Muscle of back (tissue), 11 donors: Measurements from ENCODE around the gene HSPBAP1. TPM values are rescaled to one million over a fixed set of nuclear protein-coding genes. Genes with fewer than 3 reads are reported as not detected.
"Not testable (repeated sequence)": the region's sequence is repeated elsewhere in the genome, so short reads cannot be mapped to it uniquely, and the experiment has no call there.

Source experiments
- DNase-seq, 3 donors: peaks; one replicate each; pipeline versions ENCODE4 v3.0.0 to v3.0.0-alpha.2; 2013
- polyA plus RNA-seq, 10 donors: library from polyadenylated mRNA; unstranded; fragments of 120-200 nt; gene quantifications; one replicate each; pipeline ENCODE4 v1.2.1, GENCODE V29; 2013; ENCODE audit not compliant: insufficient read length in 10 of 10

The HSPBAP1 gene
- polyA plus RNA-seq, 10 donors = 4.2 to 9.5 (median 6.5) TPM

- no peak for DNase-seq
These were observed 50.0 kb downstream of the HSPBAP1 start for GRCh38 chr3:122743581-122744120.

GRCh38 chr3:122742234-122742633 lies 51.4 kb downstream of the HSPBAP1 start:
- DNase-seq = no peak

- no peak for DNase-seq
These were observed 54.5 kb downstream of the HSPBAP1 start for GRCh38 chr3:122739172-122739571.

GRCh38 chr3:122732682-122733525 lies 60.7 kb downstream of the HSPBAP1 start:
- not testable (repeated sequence) for DNase-seq

GRCh38 chr3:122730240-122730639 lies 63.4 kb downstream of the HSPBAP1 start:
- no peak for DNase-seq

GRCh38 chr3:122728756-122729514 lies 64.7 kb downstream of the HSPBAP1 start:
- DNase-seq = no peak

GRCh38 chr3:122728186-122728585 lies 65.4 kb downstream of the HSPBAP1 start:
- DNase-seq = no peak

- no peak for DNase-seq
These were observed 65.9 kb downstream of the HSPBAP1 start for GRCh38 chr3:122727766-122728165.

- no peak for DNase-seq
These were observed 66.3 kb downstream of the HSPBAP1 start for GRCh38 chr3:122727294-122727693.

- DNase-seq = no peak
These were observed 68.5 kb downstream of the HSPBAP1 start for GRCh38 chr3:122725106-122725505.

- no peak for DNase-seq
These were observed 74.2 kb downstream of the HSPBAP1 start for GRCh38 chr3:122719273-122719921.

- DNase-seq = no peak
These were observed 77.0 kb downstream of the HSPBAP1 start for GRCh38 chr3:122716667-122717066.

GRCh38 chr3:122714273-122714672 lies 79.4 kb downstream of the HSPBAP1 start:
- DNase-seq = no peak

GRCh38 chr3:122710616-122711251 lies 82.9 kb downstream of the HSPBAP1 start:
- not testable (repeated sequence) for DNase-seq

- DNase-seq = no peak
These were observed 88.3 kb downstream of the HSPBAP1 start for GRCh38 chr3:122705379-122705778.

GRCh38 chr3:122700193-122700592 lies 93.4 kb downstream of the HSPBAP1 start:
- DNase-seq = no peak

- no peak for DNase-seq
These were observed 95.5 kb downstream of the HSPBAP1 start for GRCh38 chr3:122697952-122698620.

GRCh38 chr3:122695927-122696561 lies 97.6 kb downstream of the HSPBAP1 start:
- no peak for DNase-seq

- no peak for DNase-seq
These were observed 98.7 kb downstream of the HSPBAP1 start for GRCh38 chr3:122694966-122695365.

- no peak for DNase-seq
These were observed 101.0 kb downstream of the HSPBAP1 start for GRCh38 chr3:122692674-122693073.

- DNase-seq = no peak
These were observed 102.4 kb downstream of the HSPBAP1 start for GRCh38 chr3:122691195-122691594.
